HUES48 (cell line): Measurements from ENCODE around the gene L1CAM.

Source experiments
- H3K27ac ChIP-seq: one replicate; pipeline ENCODE4 v1.7.0; 2013; ENCODE audit warnings: low read depth, low read length, inconsistent platforms
- H3K27me3 ChIP-seq: 2 replicates; pipeline ENCODE4 v1.6.1; 2013; ENCODE audit warnings: mild to moderate bottlenecking, low read length; ENCODE audit not compliant: control insufficient read depth, insufficient read depth
- H3K36me3 ChIP-seq: 2 replicates; pipeline ENCODE4 v1.6.1; 2013; ENCODE audit warnings: low read length; ENCODE audit not compliant: control insufficient read depth, insufficient read depth
- H3K4me1 ChIP-seq: 2 replicates; pipeline ENCODE4 v1.6.1; 2013; ENCODE audit warnings: mild to moderate bottlenecking, low read length; ENCODE audit not compliant: control insufficient read depth, insufficient read depth
- H3K4me3 ChIP-seq: 2 replicates; pipeline ENCODE4 v1.5.1; 2013; ENCODE audit warnings: mild to moderate bottlenecking, low read depth, low read length
- H3K9ac ChIP-seq: 2 replicates; pipeline ENCODE4 v1.6.1; 2013; ENCODE audit warnings: mild to moderate bottlenecking, low read depth, low read length, moderate library complexity
- H3K9me3 ChIP-seq: 2 replicates; pipeline ENCODE4 v1.6.1; 2013; ENCODE audit warnings: low read length; ENCODE audit not compliant: control insufficient read depth, insufficient read depth

The L1CAM gene

GRCh38 chrX:153883163-153883843 is 2.7 kb downstream of the L1CAM start:
- H3K27me3 ChIP-seq, result peaks cover 18% of the 10 kb centered on the region
- peaks cover 23% of the 10 kb centered on the region for H3K9me3 ChIP-seq
- H3K27ac ChIP-seq, result peak overlapping the region; percentile 40
- H3K9ac ChIP-seq, result no peak overlapping the region
- H3K4me3 ChIP-seq, result no peak overlapping the region
- H3K4me1 ChIP-seq, result peaks cover 33% of the 10 kb centered on the region; the same call in 1 of the 2 replicates
- H3K36me3 ChIP-seq, result no peaks in the 10 kb centered on the region

- no peak overlapping the region for H3K4me3 ChIP-seq
- H3K27me3 ChIP-seq, result peaks cover 11% of the 10 kb centered on the region; the same call in 1 of the 2 replicates
Measured at GRCh38 chrX:153882557-153882956, 3.4 kb downstream of the L1CAM start.

GRCh38 chrX:153882086-153882498 is 3.9 kb downstream of the L1CAM start:
- peaks cover 33% of the 10 kb centered on the region; the same call in 1 of the 2 replicates for H3K4me1 ChIP-seq
- no peak overlapping the region for H3K4me3 ChIP-seq
- peaks cover 7% of the 10 kb centered on the region; the same call in 1 of the 2 replicates for H3K27me3 ChIP-seq
- no peaks in the 10 kb centered on the region for H3K36me3 ChIP-seq
- no peak overlapping the region for H3K9ac ChIP-seq
- H3K27ac ChIP-seq, result peak overlapping the region; percentile 47
- H3K9me3 ChIP-seq, result peaks cover 20% of the 10 kb centered on the region

More at GRCh38 chrX:153882557-153882956, 3.4 kb downstream of the L1CAM start:
- Histone ChIP-seq H3K27ac (peak overlapping the region; percentile 40), H3K9ac (no peak overlapping the region), H3K36me3 (no peaks in the 10 kb centered on the region), H3K9me3 (peaks cover 23% of the 10 kb centered on the region), H3K4me1 (peaks cover 36% of the 10 kb centered on the region; the same call in 1 of the 2 replicates)

GRCh38 chrX:153881281-153881680 is 4.7 kb downstream of the L1CAM start:
- H3K27ac ChIP-seq, result no peak overlapping the region
- peaks cover 31% of the 10 kb centered on the region; the same call in 1 of the 2 replicates for H3K4me1 ChIP-seq

GRCh38 chrX:153880440-153880815 is 5.5 kb downstream of the L1CAM start:
- H3K9me3 ChIP-seq, result peaks cover 22% of the 10 kb centered on the region
- peaks cover 6% of the 10 kb centered on the region; the same call in 1 of the 2 replicates for H3K27me3 ChIP-seq
- no peak overlapping the region for H3K9ac ChIP-seq
- no peak overlapping the region for H3K27ac ChIP-seq
- H3K4me1 ChIP-seq, result peaks cover 31% of the 10 kb centered on the region; the same call in 1 of the 2 replicates
- H3K36me3 ChIP-seq, result no peaks in the 10 kb centered on the region
- H3K4me3 ChIP-seq, result no peak overlapping the region

More at GRCh38 chrX:153881281-153881680, 4.7 kb downstream of the L1CAM start:
- no peak overlapping the region for H3K4me3 ChIP-seq
- no peaks in the 10 kb centered on the region for H3K36me3 ChIP-seq
- H3K9me3 ChIP-seq, result peaks cover 20% of the 10 kb centered on the region
- no peak overlapping the region for H3K9ac ChIP-seq
- H3K27me3 ChIP-seq, result peaks cover 7% of the 10 kb centered on the region; the same call in 1 of the 2 replicates

GRCh38 chrX:153879741-153880439 is 6.1 kb downstream of the L1CAM start:
- no peak overlapping the region for H3K9ac ChIP-seq
- peaks cover 31% of the 10 kb centered on the region; the same call in 1 of the 2 replicates for H3K4me1 ChIP-seq
- H3K4me3 ChIP-seq, result 0 out of 2 replicates have a peak overlapping the region, but pooled peaks have one; percentile 23
- H3K9me3 ChIP-seq, result peaks cover 22% of the 10 kb centered on the region
- H3K27ac ChIP-seq, result no peak overlapping the region
- 0 out of 2 replicates have a peak, but pooled peaks cover under 1% of the 10 kb centered on the region for H3K27me3 ChIP-seq
- no peaks in the 10 kb centered on the region for H3K36me3 ChIP-seq

- peaks cover 19% of the 10 kb centered on the region for H3K9me3 ChIP-seq
- H3K27ac ChIP-seq, result peak overlapping the region; percentile 32
- H3K4me3 ChIP-seq, result peak overlapping the region; percentile 51; the same call in 1 of the 2 replicates
- no peaks in the 10 kb centered on the region for H3K27me3 ChIP-seq
- H3K4me1 ChIP-seq, result peaks cover 28% of the 10 kb centered on the region; the same call in 1 of the 2 replicates
- H3K9ac ChIP-seq, result no peak overlapping the region
- H3K36me3 ChIP-seq, result no peaks in the 10 kb centered on the region
Measured at GRCh38 chrX:153878969-153879653, 6.9 kb downstream of the L1CAM start.

- Histone ChIP-seq H3K4me1 (peaks cover 21% of the 10 kb centered on the region; the same call in 1 of the 2 replicates), H3K36me3 (no peaks in the 10 kb centered on the region), H3K9ac (no peak overlapping the region), H3K9me3 (peaks cover 13% of the 10 kb centered on the region), H3K4me3 (peak overlapping the region; percentile 51; the same call in 1 of the 2 replicates), H3K27ac (no peak overlapping the region), H3K27me3 (no peaks in the 10 kb centered on the region)
Measured at GRCh38 chrX:153878345-153878744, 7.6 kb downstream of the L1CAM start.

- H3K9ac ChIP-seq, result no peak overlapping the region
- no peak overlapping the region for H3K27ac ChIP-seq
- no peaks in the 10 kb centered on the region for H3K36me3 ChIP-seq
- H3K4me1 ChIP-seq, result peaks cover 16% of the 10 kb centered on the region; the same call in 1 of the 2 replicates
- peaks cover 15% of the 10 kb centered on the region for H3K9me3 ChIP-seq
- no peaks in the 10 kb centered on the region for H3K27me3 ChIP-seq
- H3K4me3 ChIP-seq, result no peak overlapping the region
Measured at GRCh38 chrX:153877571-153878261, 8.3 kb downstream of the L1CAM start.

- Histone ChIP-seq H3K27me3 (no peaks in the 10 kb centered on the region), H3K36me3 (no peaks in the 10 kb centered on the region), H3K4me3 (no peak overlapping the region), H3K27ac (no peak overlapping the region), H3K9me3 (peaks cover 23% of the 10 kb centered on the region), H3K9ac (no peak overlapping the region), H3K4me1 (peaks cover 13% of the 10 kb centered on the region; the same call in 1 of the 2 replicates)
Measured at GRCh38 chrX:153876112-153876491, 9.9 kb downstream of the L1CAM start.
